ENCODE results near the gene SYCN. TPM values are rescaled to one million over a fixed set of nuclear protein-coding genes. Genes with fewer than 3 reads are reported as not detected.

The SYCN gene
- total RNA-seq, 2 experiments from 2014 or later, result not detected

GRCh38 chr19:39230096-39230764, 26.2 kb upstream of the SYCN start:
- POLR2A ChIA-PET, result no interaction called here

DNA sequence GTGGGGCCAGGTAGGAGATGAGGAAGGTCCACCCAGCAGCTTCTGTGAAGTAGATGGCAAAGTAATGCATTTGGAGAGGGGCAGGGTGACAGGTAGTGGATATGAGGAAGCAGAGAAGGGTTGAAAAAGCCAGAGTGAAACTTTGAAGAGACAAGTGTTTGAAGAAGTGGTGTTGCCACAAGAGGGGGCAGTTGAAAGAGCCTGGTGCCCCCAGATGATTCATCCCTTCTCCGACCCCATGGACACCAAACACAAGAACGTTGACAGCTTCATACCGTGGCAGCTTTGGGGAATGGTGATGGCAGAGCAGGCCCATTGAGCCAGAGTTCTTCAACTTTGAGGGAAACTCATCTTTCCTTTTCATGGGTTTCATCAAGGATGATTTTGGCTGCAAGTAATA, 20.8 kb upstream of the SYCN start:
- no peak overlapping the region for H3K4me2 ChIP-seq (ENCODE audit: low read length)
- H3K4me1 ChIP-seq (ENCODE audit: insufficient read depth, low read length, poor library complexity, severe bottlenecking), result no peaks in the 10 kb centered on the region
- TF ChIP-seq EZH2phosphoT487 (IDR thresholded peaks at IDR 0.05; ENCODE audit: borderline replicate concordance, low read depth, low read length) (no peak), CTCF (conservative IDR thresholded peaks at IDR 0.05; ENCODE audit: low read length) (peak; percentile 34; the same call in 1 of the 2 replicates)
- H3K4me3 ChIP-seq (ENCODE audit: low read depth, low read length, poor library complexity, severe bottlenecking), result no peak overlapping the region
- no peaks in the 10 kb centered on the region for H3K36me3 ChIP-seq (ENCODE audit: insufficient read depth, low read length)
- ChIA-PET POLR2A (no interaction called here), CTCF (ENCODE audit: unreplicated experiment) (interaction anchor here (0.6 kb wide), 1 partner anchor 113 kb away, joined by 3 read pairs; no protein-coding TSS in a partner anchor)
- no peak overlapping the region for H3K27ac ChIP-seq (ENCODE audit: low read depth, low read length, poor library complexity, severe bottlenecking)
- BruUV-seq (replicated peaks), result no TSS peak
- H3K9me2 ChIP-seq (ENCODE audit: insufficient read depth, low read length), result no peaks in the 10 kb centered on the region
- no peaks in the 10 kb centered on the region for H4K20me1 ChIP-seq (ENCODE audit: insufficient read depth, low read length)
- no peak overlapping the region for H2AFZ ChIP-seq (ENCODE audit: low read length)
- no peaks in the 10 kb centered on the region for H3K79me2 ChIP-seq (ENCODE audit: insufficient read depth, low read depth, low read length)
- H3K9me3 ChIP-seq (ENCODE audit: low read length), result no peaks in the 10 kb centered on the region
- intact Hi-C loops (cut with micrococcal nuclease; ENCODE audit: unreplicated experiment), result no loop called here
- peak; percentile 9 for DNase-seq (ENCODE audit: low spot score)

More at GRCh38 chr19:39230096-39230764, 26.2 kb upstream of the SYCN start:
- Histone ChIP-seq H3K9me2 (ENCODE audit: insufficient read depth, low read length) (no peaks in the 10 kb centered on the region), H3K9me3 (ENCODE audit: low read length) (no peaks in the 10 kb centered on the region), H3K79me2 (ENCODE audit: insufficient read depth, low read depth, low read length) (no peaks in the 10 kb centered on the region), H3K4me3 (ENCODE audit: low read depth, low read length, poor library complexity, severe bottlenecking) (no peak overlapping the region), H3K27ac (ENCODE audit: low read depth, low read length, poor library complexity, severe bottlenecking) (no peak overlapping the region), H2AFZ (ENCODE audit: low read length) (no peak overlapping the region), H3K36me3 (ENCODE audit: insufficient read depth, low read length) (no peaks in the 10 kb centered on the region), H3K4me1 (ENCODE audit: insufficient read depth, low read length, poor library complexity, severe bottlenecking) (no peaks in the 10 kb centered on the region), H4K20me1 (ENCODE audit: insufficient read depth, low read length) (no peaks in the 10 kb centered on the region), H3K4me2 (ENCODE audit: low read length) (no peak overlapping the region)
- TF ChIP-seq EZH2phosphoT487 (IDR thresholded peaks at IDR 0.05; ENCODE audit: borderline replicate concordance, low read depth, low read length) (no peak), CTCF (conservative IDR thresholded peaks at IDR 0.05; ENCODE audit: low read length) (no peak)
- BruUV-seq (replicated peaks), result no TSS peak
- intact Hi-C loops (cut with micrococcal nuclease; ENCODE audit: unreplicated experiment), result no loop called here
- no peak for DNase-seq (ENCODE audit: low spot score)
- CTCF ChIA-PET (ENCODE audit: unreplicated experiment), result no interaction called here

DNA sequence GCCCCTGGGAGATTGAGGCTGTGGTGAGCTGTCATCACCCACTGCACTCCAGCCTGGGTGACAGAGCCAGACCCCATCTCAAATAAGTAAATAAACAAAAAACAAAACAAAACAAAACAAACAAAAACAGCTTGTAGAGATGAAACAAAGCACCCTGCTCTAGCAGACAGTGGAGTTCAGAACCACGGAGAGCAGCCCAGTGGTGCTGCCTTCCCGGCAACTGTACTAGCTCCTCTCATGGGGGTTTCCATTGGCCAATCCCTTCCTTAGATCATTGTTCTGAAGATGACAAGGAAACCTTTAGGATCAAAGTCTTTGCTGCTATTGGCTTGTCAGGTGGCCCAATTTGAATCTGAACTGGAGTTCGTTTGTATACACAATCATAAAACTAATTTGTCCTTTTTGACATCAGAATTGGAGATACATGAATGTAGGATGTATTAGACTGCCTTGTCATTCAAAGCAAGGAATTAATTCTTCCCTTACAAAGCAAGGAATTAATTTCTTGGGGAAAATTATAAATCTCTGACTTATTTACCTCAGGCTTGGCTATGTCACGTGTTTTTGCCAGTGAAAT, 19.7 kb upstream of the SYCN start:
- Histone ChIP-seq H3K9me3 (ENCODE audit: low read length) (no peaks in the 10 kb centered on the region), H3K4me3 (ENCODE audit: low read depth, low read length, poor library complexity, severe bottlenecking) (no peak overlapping the region), H3K36me3 (ENCODE audit: insufficient read depth, low read length) (no peaks in the 10 kb centered on the region), H3K9me2 (ENCODE audit: insufficient read depth, low read length) (no peaks in the 10 kb centered on the region), H3K4me1 (ENCODE audit: insufficient read depth, low read length, poor library complexity, severe bottlenecking) (no peaks in the 10 kb centered on the region), H2AFZ (ENCODE audit: low read length) (no peak overlapping the region), H4K20me1 (ENCODE audit: insufficient read depth, low read length) (no peaks in the 10 kb centered on the region), H3K27ac (ENCODE audit: low read depth, low read length, poor library complexity, severe bottlenecking) (no peak overlapping the region), H3K4me2 (ENCODE audit: low read length) (no peak overlapping the region), H3K79me2 (ENCODE audit: insufficient read depth, low read depth, low read length) (no peaks in the 10 kb centered on the region)
- CTCF ChIA-PET (ENCODE audit: unreplicated experiment), result no interaction called here
- TF ChIP-seq CTCF (conservative IDR thresholded peaks at IDR 0.05; ENCODE audit: low read length) (no peak), EZH2phosphoT487 (IDR thresholded peaks at IDR 0.05; ENCODE audit: borderline replicate concordance, low read depth, low read length) (no peak)
- BruUV-seq (replicated peaks), result no TSS peak
- intact Hi-C loops (cut with micrococcal nuclease; ENCODE audit: unreplicated experiment), result no loop called here
- POLR2A ChIA-PET, result interaction anchor here (0.8 kb wide), 1 partner anchor 141 kb away, joined by 3 read pairs; no protein-coding TSS in a partner anchor
- DNase-seq (ENCODE audit: low spot score), result no peak

Data from OCI-LY7 (cell line).